OCI-LY7 (cell line): ENCODE data around the gene OSCP1. TPM values are rescaled to one million over a fixed set of nuclear protein-coding genes. Genes with fewer than 3 reads are reported as not detected.

ENCODE experiments used
- BruUV-seq: library from RNA; stranded (reverse); fragments of 400-500 nt; replicated peaks from 2 replicates; lab custom pipeline; 2021; lab: Mats Ljungman, UMichigan
- CTCF ChIA-PET: fragments of 300-600 bp; sonication (Branson Sonifier 250); formaldehyde crosslinking; loops from one replicate; lab custom pipeline; 2022; ENCODE audit warnings: antibody characterized with exemption; ENCODE audit not compliant: unreplicated experiment; lab: Charles Lee
- POLR2A ChIA-PET: fragments of 300-600 bp; sonication (Branson Sonifier 250); formaldehyde crosslinking; loops from one replicate; lab custom pipeline; 2022; ENCODE audit warnings: antibody characterized with exemption; lab: Charles Lee
- DNase-seq: peaks from one replicate; pipeline ENCODE4 v3.0.0-alpha.2; 2015; ENCODE audit warnings: low spot score
- H2AFZ ChIP-seq: fragments of 200-600 bp; sonication (generic), shearing (Covaris generic); 2 replicates; pipeline ENCODE4 v1.6.1; 2014; ENCODE audit warnings: mild to moderate bottlenecking, antibody characterized with exemption, low read length, moderate library complexity
- H3K27ac ChIP-seq: fragments of 200-600 bp; sonication (generic); 2 replicates; pipeline ENCODE4 v1.5.1; 2014; ENCODE audit warnings: mixed run types, low read depth, mild to moderate bottlenecking, moderate library complexity, low read length, inconsistent platforms; ENCODE audit not compliant: poor library complexity, severe bottlenecking
- H3K36me3 ChIP-seq: fragments of 200-600 bp; sonication (generic); 2 replicates; pipeline ENCODE4 v1.6.1; 2014; ENCODE audit warnings: mild to moderate bottlenecking, antibody characterized with exemption, low read length, moderate library complexity, mixed read lengths; ENCODE audit not compliant: insufficient read depth
- H3K4me1 ChIP-seq: fragments of 200-600 bp; sonication (generic); 2 replicates; pipeline ENCODE4 v1.5.1; 2014; ENCODE audit warnings: mild to moderate bottlenecking, low read length; ENCODE audit not compliant: insufficient read depth, poor library complexity, severe bottlenecking
- H3K4me2 ChIP-seq: fragments of 200-600 bp; sonication (generic); 2 replicates; pipeline ENCODE4 v1.6.1; 2014; ENCODE audit warnings: mild to moderate bottlenecking, low read length
- H3K4me3 ChIP-seq: fragments of 200-600 bp; sonication (generic); 2 replicates; pipeline ENCODE4 v1.5.1; 2014; ENCODE audit warnings: mild to moderate bottlenecking, low read depth, low read length; ENCODE audit not compliant: poor library complexity, severe bottlenecking
- H3K79me2 ChIP-seq: fragments of 200-600 bp; sonication (generic); 2 replicates; pipeline ENCODE4 v1.6.1; 2016; ENCODE audit warnings: low read depth, mild to moderate bottlenecking, low read length, moderate library complexity, mixed read lengths; ENCODE audit not compliant: insufficient read depth
- H3K9me2 ChIP-seq: fragments of 200-600 bp; sonication (generic); 2 replicates; pipeline ENCODE4 v1.6.1; 2016; ENCODE audit warnings: mild to moderate bottlenecking, low read length, mixed read lengths; ENCODE audit not compliant: insufficient read depth
- H3K9me3 ChIP-seq: fragments of 200-600 bp; sonication (generic); 2 replicates; pipeline ENCODE4 v1.6.1; 2014; ENCODE audit warnings: mild to moderate bottlenecking, mixed run types, low read length, mixed read lengths
- H4K20me1 ChIP-seq: fragments of 200-600 bp; sonication (generic); 2 replicates; pipeline ENCODE4 v1.6.1; 2014; ENCODE audit warnings: mild to moderate bottlenecking, antibody characterized with exemption, low read length, moderate library complexity, mixed read lengths; ENCODE audit not compliant: insufficient read depth
- CTCF ChIP-seq: fragments of 200-600 bp; sonication (generic); conservative IDR thresholded peaks from 2 replicates; pipeline ENCODE4 v1.5.1; 2014; ENCODE audit warnings: mild to moderate bottlenecking, antibody characterized with exemption, low read length, moderate library complexity, mixed read lengths
- EZH2phosphoT487 ChIP-seq: fragments of 200-600 bp; sonication (generic); IDR thresholded peaks from 2 replicates; pipeline ENCODE4 v1.6.1; 2018; ENCODE audit warnings: low read depth, borderline replicate concordance, mild to moderate bottlenecking, mixed run types, antibody characterized with exemption, low read length, moderate library complexity, mixed read lengths
- intact Hi-C: fragments of 100-400 bp; cut with micrococcal nuclease; formaldehyde crosslinking; loops from one replicate; pipeline ENCODE4 v1.10.0; 2022; ENCODE audit not compliant: unreplicated experiment
- total RNA-seq, 2 experiments: library from RNA; depleted of rRNA in 1 of 2; stranded (reverse); fragments of >200 nt in 1 of 2; shearing (Covaris generic) in 1 of 2; gene quantifications; 2 replicates each; pipeline ENCODE4 v1.2.3, GENCODE V29; 2014 to 2022

OSCP1 gene
- total RNA-seq, 2 experiments from 2014 or later, result 0.82 to 3.5 TPM

DNA sequence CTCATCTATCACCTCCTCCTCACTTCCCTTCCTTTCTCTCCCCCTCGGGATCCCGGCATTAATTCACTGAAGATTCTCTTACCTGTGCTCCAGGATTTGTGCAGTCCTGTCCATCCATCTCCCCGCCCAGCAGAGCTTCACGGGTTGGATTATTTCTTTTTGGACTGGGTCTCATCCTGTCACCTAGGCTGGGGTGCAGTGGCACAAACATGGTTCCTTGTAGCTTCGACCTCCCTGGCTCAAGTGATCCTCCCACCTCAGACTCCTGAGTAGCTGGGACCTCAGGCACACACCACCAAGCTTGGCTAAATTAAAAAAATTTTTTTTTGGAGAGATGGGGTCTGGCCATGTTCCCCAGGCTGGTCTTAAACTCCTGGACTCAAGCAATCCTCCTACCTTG, 44.7 kb upstream of the OSCP1 start:
- DNase-seq, result no peak
- TF ChIP-seq CTCF, result no peak
- no peak for TF ChIP-seq EZH2phosphoT487
- H3K27ac ChIP-seq, result no peak overlapping the region
- no peaks in the 10 kb centered on the region for H3K36me3 ChIP-seq
- no peak overlapping the region for H3K4me3 ChIP-seq
- intact Hi-C loops, result no loop called here
- H3K79me2 ChIP-seq, result no peaks in the 10 kb centered on the region
- no peak overlapping the region for H3K4me2 ChIP-seq
- POLR2A ChIA-PET, result no interaction called here
- no peaks in the 10 kb centered on the region for H4K20me1 ChIP-seq
- no peaks in the 10 kb centered on the region for H3K9me2 ChIP-seq
- CTCF ChIA-PET, result no interaction called here
- no peak overlapping the region for H2AFZ ChIP-seq
- BruUV-seq, result no TSS peak
- H3K9me3 ChIP-seq, result no peaks in the 10 kb centered on the region
- no peaks in the 10 kb centered on the region for H3K4me1 ChIP-seq

- intact Hi-C loops, result no loop called here
- POLR2A ChIA-PET, result interaction anchor here (0.6 kb wide), 1 partner anchor 911 kb away, joined by 3 read pairs; no protein-coding TSS in a partner anchor
These were observed 43.3 kb upstream of the OSCP1 start for GRCh38 chr1:36493524-36493923.

More at GRCh38 chr1:36493524-36493923, 43.3 kb upstream of the OSCP1 start:
- Histone ChIP-seq H3K4me3 (no peak overlapping the region), H3K79me2 (no peaks in the 10 kb centered on the region), H3K9me3 (no peaks in the 10 kb centered on the region), H3K36me3 (no peaks in the 10 kb centered on the region), H3K4me2 (no peak overlapping the region), H3K4me1 (peaks cover 6% of the 10 kb centered on the region), H3K9me2 (no peaks in the 10 kb centered on the region), H4K20me1 (no peaks in the 10 kb centered on the region), H2AFZ (no peak overlapping the region), H3K27ac (no peak overlapping the region)
- DNase-seq, result no peak
- TF ChIP-seq EZH2phosphoT487, result no peak
- no peak for TF ChIP-seq CTCF
- CTCF ChIA-PET, result no interaction called here
- no TSS peak for BruUV-seq
